HG03066 (cell line): ENCODE results near the gene MARS1.

Source experiments
- ATAC-seq: cut with Tn5 transposase; IDR thresholded peaks from one replicate; pipeline ENCODE4 v1.9.1; 2021; ENCODE audit warnings: low read depth; ENCODE audit not compliant: unreplicated experiment

Gene MARS1

DNA sequence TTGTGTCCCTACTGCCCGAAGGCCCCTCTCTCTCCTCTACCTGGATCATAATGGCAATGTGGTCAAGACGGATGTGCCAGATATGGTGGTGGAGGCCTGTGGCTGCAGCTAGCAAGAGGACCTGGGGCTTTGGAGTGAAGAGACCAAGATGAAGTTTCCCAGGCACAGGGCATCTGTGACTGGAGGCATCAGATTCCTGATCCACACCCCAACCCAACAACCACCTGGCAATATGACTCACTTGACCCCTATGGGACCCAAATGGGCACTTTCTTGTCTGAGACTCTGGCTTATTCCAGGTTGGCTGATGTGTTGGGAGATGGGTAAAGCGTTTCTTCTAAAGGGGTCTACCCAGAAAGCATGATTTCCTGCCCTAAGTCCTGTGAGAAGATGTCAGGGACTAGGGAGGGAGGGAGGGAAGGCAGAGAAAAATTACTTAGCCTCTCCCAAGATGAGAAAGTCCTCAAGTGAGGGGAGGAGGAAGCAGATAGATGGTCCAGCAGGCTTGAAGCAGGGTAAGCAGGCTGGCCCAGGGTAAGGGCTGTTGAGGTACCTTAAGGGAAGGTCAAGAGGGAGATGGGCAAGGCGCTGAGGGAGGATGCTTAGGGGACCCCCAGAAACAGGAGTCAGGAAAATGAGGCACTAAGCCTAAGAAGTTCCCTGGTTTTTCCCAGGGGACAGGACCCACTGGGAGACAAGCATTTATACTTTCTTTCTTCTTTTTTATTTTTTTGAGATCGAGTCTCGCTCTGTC, 31.0 kb upstream of the MARS1 start:
- ATAC-seq: no peak

- ATAC-seq: no peak
These were observed 29.2 kb upstream of the MARS1 start for GRCh38 chr12:57458665-57459054.

DNA sequence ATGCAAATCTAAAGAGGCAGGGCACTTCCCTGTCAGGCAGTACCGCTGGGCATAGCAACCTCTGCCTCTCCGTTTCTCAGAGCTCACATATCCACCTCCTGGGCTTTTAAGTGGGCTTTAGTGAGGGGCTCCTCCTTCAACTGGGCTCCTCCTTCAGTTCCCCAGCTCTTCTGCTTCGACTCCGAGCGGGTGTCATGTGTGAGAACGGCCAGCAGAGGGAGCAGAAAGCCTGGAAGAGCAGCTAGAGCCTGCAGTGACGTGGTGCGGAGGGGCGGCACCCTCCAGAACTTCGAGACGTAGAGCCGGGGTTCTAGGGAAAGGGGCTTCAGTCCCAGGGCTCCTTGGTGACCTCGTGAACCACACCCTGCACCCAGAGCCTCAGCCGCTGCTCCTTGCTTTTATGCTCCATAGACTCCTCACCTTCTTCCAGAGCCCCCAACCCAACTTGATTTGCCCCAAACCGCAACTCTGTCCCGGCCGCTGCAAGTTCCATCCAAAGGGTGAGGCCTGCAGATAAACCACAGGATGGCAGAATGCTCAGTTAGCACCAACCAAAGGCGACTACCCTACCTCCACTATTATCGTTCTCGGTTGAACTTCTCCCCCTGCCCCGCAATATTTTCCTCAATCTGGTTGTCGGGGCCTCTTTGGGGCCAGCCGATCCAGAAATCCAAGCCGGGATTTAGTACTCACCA, 28.7 kb upstream of the MARS1 start:
- ATAC-seq: peak; percentile 49

DNA sequence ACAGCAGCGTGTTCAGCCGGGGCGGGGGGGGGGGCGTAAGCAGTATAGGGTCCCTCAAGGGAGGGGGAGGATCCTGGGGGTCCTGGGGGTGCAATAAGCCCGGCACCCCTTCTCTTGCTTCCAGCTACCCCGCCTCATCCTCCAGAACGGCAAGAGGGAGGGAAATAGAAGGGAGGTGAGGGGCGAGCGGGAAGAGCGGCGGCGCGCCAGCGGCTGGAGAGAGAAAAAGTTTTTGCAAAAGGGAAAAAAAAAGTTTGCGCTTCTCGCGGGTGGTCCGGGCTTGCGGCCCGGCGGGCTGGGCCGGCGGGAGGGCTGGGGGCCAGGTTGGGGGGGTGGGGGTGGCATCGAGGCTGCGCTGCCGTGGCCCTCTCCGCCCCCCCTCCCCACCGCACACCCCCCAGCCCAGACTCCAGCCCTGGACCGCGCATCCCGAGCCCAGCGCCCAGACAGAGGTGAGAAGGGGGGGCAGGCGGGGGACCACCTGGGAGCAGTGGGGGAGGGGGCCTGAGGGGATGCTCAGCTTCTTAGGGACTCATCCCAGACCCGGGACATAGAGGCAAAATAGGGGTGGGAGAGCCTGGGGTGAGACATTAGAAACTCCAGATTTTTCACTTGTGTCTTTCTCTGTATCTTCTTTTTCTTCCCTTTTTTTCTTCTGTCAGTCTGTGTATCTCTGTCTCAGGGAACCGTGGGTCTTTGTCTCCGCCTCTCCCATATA, 28.0 kb upstream of the MARS1 start, which contains the start of gene GLI1:
Gene GLI1, plus strand, starts transcription at position 36 of the 718 bp plus-strand sequence. CDS start 3,907 bp downstream, outside the sequence.
- ATAC-seq: no peak

DNA sequence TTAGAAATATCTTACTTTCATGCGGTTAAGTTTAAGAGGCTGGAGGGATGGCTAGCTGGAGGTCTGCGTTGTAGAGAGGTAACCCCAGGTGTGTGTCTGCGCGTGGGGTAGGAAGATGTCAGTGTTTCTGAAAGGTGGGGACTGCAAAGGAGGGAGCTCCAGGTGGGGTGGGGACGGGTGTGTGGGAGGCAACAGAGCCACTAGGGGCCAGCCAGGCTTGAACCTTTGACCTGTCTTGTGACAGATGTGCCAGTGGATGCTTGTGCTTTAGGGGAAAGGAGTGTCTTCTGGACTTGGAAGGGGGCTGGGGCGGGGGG, 27.4 kb upstream of the MARS1 start:
- no peak for ATAC-seq

DNA sequence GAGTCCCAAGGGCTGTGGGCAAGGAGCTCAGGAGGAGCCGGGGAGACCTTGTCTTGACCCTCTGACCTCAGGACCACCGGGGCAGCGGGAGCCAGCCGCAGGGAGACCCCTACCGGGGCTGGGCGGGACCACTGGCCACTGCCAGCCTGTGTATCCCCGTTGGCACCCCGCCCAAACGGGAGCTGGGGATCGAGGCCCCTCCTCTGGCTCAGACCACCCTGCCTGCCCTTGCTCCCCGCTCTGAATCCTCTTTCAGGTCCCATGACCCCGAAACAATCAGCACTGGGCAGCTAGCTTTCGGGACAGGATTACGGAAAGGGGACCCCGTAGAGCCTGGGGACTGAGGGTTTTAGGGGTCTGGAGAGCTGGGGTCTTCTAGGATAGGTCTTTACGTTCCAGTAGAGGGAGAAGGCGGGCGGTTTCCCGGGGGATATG, 27.0 kb upstream of the MARS1 start:
- ATAC-seq: no peak

DNA sequence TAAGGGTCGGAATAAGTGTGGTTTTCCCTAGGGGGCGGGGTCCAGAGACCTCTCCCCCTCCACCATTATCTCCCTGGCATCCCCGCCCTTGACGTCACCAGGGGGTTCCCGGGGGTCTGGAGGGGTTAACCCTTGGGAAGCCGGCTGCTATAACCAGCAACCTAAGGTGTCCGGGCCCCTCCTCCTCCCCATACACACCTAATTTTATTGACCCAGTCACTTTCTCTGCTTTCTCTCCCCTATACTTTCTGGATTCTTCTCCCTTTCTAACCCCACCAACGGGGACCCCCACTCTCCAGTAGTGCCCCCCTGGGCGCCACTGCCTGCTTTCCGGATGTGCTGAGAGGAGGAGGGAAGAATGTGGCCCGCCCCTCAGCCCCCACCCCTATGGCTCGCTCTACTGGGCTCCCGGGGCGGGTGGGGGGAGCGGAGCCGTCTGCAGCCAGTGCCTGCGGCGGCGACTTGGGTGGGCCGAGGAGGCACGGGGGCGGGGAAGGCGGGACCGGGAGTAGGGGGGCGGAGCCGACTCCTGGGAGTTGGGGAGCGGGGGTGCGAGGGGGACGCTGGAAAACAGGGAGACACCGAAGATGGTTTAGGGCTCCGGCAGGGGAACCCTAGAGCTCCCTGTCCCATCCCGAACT, 26.5 kb upstream of the MARS1 start:
- ATAC-seq: no peak

DNA sequence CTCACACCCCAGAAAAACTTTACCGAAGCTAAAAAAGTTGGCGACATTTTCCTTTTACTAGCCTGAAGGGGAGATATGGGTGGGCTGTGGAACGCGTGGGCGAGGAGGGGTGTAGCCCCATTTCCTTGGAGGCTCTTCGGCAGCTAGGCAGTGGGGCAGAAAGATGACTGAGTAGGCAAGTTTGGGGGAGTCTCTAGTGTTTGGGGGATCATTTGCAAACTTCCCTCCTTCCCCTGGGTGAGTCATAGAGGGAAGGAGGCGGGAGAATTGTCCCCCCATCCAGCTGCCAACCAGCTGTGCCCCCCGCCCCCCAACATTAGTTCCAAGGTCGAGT, 26.0 kb upstream of the MARS1 start:
- ATAC-seq: no peak

DNA sequence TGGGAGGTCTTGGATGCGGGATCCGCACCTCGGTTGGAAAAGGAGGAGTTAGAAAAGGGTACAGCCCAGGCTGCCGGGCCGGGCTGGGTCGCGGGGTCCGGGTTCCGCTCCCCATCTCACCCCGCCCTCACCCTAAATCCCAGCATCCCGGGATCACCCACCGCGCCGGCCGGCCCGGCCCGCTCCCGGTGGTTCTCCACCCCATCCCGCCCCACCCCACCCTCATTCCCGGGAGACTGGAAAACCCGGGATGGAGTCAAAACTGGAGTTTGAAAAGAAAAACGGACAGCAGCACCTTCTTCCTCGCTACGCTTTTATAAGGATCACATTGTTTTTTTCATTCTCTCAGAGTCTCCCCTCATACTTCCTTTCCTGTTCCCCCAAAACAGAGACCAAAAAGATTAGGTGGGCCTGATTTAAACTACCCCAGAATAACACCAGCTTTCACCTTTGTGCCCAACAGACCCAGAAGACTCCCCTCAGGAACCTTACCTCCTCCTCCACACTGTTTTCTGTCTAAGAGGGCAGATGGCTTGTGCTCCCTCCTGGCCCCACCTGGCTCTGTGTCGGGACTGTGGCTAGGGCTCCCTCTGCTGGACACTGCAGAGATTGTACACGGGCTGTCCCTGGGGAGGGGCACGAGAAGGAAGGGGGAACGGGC, 25.5 kb upstream of the MARS1 start:
- peak; percentile 60 for ATAC-seq

GRCh38 chr12:57462912-57463253, 25.0 kb upstream of the MARS1 start:
- ATAC-seq: no peak

DNA sequence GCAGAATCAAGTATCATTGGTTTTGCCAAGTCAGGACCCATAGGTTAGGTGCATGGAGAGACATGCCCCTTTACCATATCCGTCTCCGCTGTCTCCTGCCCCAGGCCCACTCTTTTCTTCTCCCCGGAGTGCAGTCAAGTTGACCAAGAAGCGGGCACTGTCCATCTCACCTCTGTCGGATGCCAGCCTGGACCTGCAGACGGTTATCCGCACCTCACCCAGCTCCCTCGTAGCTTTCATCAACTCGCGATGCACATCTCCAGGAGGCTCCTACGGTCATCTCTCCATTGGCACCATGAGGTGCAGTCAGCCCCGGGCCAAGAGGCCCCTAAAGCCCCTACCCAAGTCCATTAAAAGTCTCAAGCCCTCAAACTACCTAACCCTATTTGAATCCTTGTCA, 23.3 kb upstream of the MARS1 start:
- no peak for ATAC-seq

- ATAC-seq: no peak
These were observed 22.7 kb upstream of the MARS1 start for GRCh38 chr12:57465030-57465746.

DNA sequence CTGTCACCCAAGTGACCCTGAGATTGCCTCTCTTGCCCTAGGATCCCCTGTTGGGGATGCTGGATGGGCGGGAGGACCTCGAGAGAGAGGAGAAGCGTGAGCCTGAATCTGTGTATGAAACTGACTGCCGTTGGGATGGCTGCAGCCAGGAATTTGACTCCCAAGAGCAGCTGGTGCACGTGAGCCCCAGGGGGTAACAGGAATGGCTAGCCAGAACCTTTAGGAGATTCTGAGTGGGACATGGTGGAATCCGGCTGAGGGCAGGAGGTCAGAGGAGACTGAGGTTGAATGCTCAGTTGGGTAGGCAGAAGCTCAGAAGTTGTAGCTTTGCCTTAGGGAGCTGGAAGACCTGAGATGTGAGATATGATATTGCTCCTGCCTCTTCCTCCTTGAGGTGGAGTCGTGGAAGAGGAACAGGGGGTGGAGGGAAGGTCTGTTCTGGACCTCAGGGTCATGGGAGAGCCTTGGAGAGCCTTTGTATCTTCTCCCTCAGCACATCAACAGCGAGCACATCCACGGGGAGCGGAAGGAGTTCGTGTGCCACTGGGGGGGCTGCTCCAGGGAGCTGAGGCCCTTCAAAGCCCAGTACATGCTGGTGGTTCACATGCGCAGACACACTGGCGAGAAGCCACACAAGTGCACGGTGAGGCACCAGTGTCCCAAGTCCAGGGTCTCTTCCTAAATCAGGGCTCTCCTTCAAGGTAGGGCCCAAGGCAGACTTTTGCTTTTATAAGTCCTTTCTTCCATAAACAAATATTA, 21.9 kb upstream of the MARS1 start:
- no peak for ATAC-seq

DNA sequence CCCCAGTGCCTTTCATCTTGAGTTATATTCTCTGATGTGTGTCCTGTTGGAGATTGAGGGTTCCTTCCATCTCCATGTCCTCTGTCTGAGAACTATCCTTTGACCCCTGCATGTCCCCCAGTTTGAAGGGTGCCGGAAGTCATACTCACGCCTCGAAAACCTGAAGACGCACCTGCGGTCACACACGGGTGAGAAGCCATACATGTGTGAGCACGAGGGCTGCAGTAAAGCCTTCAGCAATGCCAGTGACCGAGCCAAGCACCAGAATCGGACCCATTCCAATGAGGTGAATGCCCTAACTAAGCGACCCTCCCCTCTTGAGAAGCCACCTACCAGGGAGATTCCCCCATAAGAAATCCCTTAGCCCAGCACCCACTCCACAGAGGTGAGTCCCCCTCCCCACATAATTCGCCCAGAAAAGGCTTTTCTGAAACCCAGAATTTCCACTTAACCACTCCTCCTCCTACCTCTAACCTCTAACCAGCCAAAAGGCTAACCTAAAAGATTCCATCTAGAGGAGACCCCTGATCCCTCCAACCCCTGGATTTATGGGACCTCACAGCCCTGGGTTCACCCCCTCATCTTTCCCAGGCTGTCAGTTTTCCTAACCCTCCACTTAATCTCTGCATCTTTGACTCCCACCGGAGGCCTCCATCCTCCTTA, 20.5 kb upstream of the MARS1 start:
- ATAC-seq: no peak

DNA sequence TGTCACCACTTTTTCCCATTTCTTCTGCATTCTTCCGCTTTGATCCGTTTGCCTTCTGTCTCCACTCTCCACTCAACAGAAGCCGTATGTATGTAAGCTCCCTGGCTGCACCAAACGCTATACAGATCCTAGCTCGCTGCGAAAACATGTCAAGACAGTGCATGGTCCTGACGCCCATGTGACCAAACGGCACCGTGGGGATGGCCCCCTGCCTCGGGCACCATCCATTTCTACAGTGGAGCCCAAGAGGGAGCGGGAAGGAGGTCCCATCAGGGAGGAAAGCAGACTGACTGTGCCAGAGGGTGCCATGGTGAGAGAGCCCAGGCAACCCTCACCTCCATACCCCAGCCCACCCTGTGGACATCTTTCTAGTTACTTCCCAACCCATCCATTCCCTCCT, 20.0 kb upstream of the MARS1 start:
- no peak for ATAC-seq

- ATAC-seq: no peak
These were observed 18.3 kb upstream of the MARS1 start for GRCh38 chr12:57469296-57470164.

DNA sequence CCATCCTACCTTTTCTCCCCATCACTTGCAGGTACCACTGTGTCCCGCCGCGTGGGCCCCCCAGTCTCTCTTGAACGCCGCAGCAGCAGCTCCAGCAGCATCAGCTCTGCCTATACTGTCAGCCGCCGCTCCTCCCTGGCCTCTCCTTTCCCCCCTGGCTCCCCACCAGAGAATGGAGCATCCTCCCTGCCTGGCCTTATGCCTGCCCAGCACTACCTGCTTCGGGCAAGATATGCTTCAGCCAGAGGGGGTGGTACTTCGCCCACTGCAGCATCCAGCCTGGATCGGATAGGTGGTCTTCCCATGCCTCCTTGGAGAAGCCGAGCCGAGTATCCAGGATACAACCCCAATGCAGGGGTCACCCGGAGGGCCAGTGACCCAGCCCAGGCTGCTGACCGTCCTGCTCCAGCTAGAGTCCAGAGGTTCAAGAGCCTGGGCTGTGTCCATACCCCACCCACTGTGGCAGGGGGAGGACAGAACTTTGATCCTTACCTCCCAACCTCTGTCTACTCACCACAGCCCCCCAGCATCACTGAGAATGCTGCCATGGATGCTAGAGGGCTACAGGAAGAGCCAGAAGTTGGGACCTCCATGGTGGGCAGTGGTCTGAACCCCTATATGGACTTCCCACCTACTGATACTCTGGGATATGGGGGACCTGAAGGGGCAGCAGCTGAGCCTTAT, 17.4 kb upstream of the MARS1 start:
- ATAC-seq: no peak
